CD14-positive monocyte (primary cell): Measurements from ENCODE around the gene IL1RAPL1. TPM values are rescaled to one million over a fixed set of nuclear protein-coding genes. Genes with fewer than 3 reads are reported as not detected.

Source experiments
- DNase-seq, 3 donors: peaks; one replicate each; pipeline ENCODE4 v3.0.0-alpha.2; 2011 to 2022
- H2AFZ ChIP-seq: 2 replicates; pipeline ENCODE4 v1.6.0; 2012; ENCODE audit warnings: mild to moderate bottlenecking, low read depth, low read length, inconsistent platforms; ENCODE audit not compliant: insufficient read depth, poor library complexity, severe bottlenecking
- H3K27ac ChIP-seq, 2 donors: 1 replicate in 1 of 2; 2 replicates in 1 of 2; pipeline ENCODE4 v1.5.1; 2012 to 2013; ENCODE audit warnings: low read length in 2 of 2, control low read depth in 1 of 2, inconsistent platforms in 1 of 2, low read depth in 1 of 2, mild to moderate bottlenecking in 1 of 2
- H3K27me3 ChIP-seq, 2 donors: one replicate each; pipeline versions ENCODE4 v1.6.0 to v1.6.1; 2011 to 2013; ENCODE audit warnings: low read length in 2 of 2; ENCODE audit not compliant: control insufficient read depth in 2 of 2, insufficient read depth in 2 of 2
- H3K36me3 ChIP-seq, 2 donors: replicated peaks in 1 of 2; 1 replicate in 1 of 2; 2 replicates in 1 of 2; pipeline versions ENCODE4 v1.5.1 to v1.6.1; 2012 to 2013; ENCODE audit warnings: low read length in 2 of 2, control low read depth in 1 of 2, inconsistent platforms in 1 of 2, mild to moderate bottlenecking in 1 of 2; ENCODE audit not compliant: insufficient read depth in 2 of 2, control insufficient read depth in 1 of 2
- H3K4me1 ChIP-seq, 2 donors: 1 replicate in 1 of 2; 2 replicates in 1 of 2; pipeline versions ENCODE4 v1.5.1 to v1.6.1; 2012 to 2013; ENCODE audit warnings: low read length in 2 of 2, control low read depth in 1 of 2, inconsistent platforms in 1 of 2, mild to moderate bottlenecking in 1 of 2, moderate library complexity in 1 of 2; ENCODE audit not compliant: insufficient read depth in 2 of 2, control insufficient read depth in 1 of 2
- H3K4me2 ChIP-seq: replicated peaks from 2 replicates; pipeline ENCODE3; 2012; ENCODE audit warnings: low read length, moderate library complexity, mild to moderate bottlenecking; ENCODE audit not compliant: poor library complexity, severe bottlenecking; ENCODE audit errors: extremely low read depth
- H3K4me3 ChIP-seq, 3 experiments: fragments of 200-600 bp in 1 of 3; sonication (generic) in 1 of 3; replicated peaks in 1 of 3; 1 replicate in 2 of 3; 2 replicates in 1 of 3; pipeline ENCODE4 v1.5.1; 2011 to 2013; ENCODE audit warnings: low read length in 3 of 3, mild to moderate bottlenecking in 3 of 3, control low read depth in 2 of 3, low read depth in 2 of 3, inconsistent platforms in 1 of 3, moderate library complexity in 1 of 3
- H3K79me2 ChIP-seq: 2 replicates; pipeline ENCODE4 v1.6.0; 2012; ENCODE audit warnings: mild to moderate bottlenecking, control low read depth, inconsistent platforms, low read length, moderate library complexity; ENCODE audit not compliant: insufficient read depth
- H3K9ac ChIP-seq: 2 replicates; pipeline ENCODE4 v1.6.0; 2017; ENCODE audit warnings: low read length, mild to moderate bottlenecking; ENCODE audit not compliant: insufficient read depth, poor library complexity, severe bottlenecking
- H3K9me3 ChIP-seq, 2 donors: replicated peaks in 1 of 2; 1 replicate in 1 of 2; 2 replicates in 1 of 2; pipeline versions ENCODE4 v1.5.1 to v1.6.1; 2012 to 2013; ENCODE audit warnings: low read length in 2 of 2, control low read depth in 1 of 2; ENCODE audit not compliant: control insufficient read depth in 1 of 2, insufficient read depth in 1 of 2
- H4K20me1 ChIP-seq: 2 replicates; pipeline ENCODE4 v1.6.0; 2012; ENCODE audit warnings: mild to moderate bottlenecking, low read length, control low read depth, moderate library complexity; ENCODE audit not compliant: insufficient read depth
- H3K27ac Mint-ChIP-seq, 7 donors: one replicate each; pipeline ENCODE4 v1.8.0; 2020; ENCODE audit warnings: mild to moderate bottlenecking in 7 of 7, mixed read lengths in 7 of 7, moderate library complexity in 6 of 7, inconsistent platforms in 2 of 7
- H3K27me3 Mint-ChIP-seq, 3 donors: one replicate each; pipeline ENCODE4 v1.8.0; 2021 to 2022; ENCODE audit warnings: low read depth in 3 of 3, mild to moderate bottlenecking in 3 of 3, mixed read lengths in 3 of 3, moderate library complexity in 3 of 3, inconsistent platforms in 1 of 3
- H3K36me3 Mint-ChIP-seq, 2 donors: one replicate each; pipeline ENCODE4 v1.8.0; 2020; ENCODE audit warnings: mixed read lengths in 2 of 2, inconsistent platforms in 1 of 2, mild to moderate bottlenecking in 1 of 2
- H3K4me1 Mint-ChIP-seq: one replicate; pipeline ENCODE4 v1.8.0; 2020; ENCODE audit warnings: mild to moderate bottlenecking, mixed read lengths
- H3K4me3 Mint-ChIP-seq, 2 donors: one replicate each; pipeline ENCODE4 v1.8.0; 2020; ENCODE audit warnings: mild to moderate bottlenecking in 2 of 2, mixed read lengths in 2 of 2, moderate library complexity in 1 of 2
- H3K9me3 Mint-ChIP-seq, 7 donors: one replicate each; pipeline ENCODE4 v1.8.0; 2020 to 2022; ENCODE audit warnings: mixed read lengths in 7 of 7, mild to moderate bottlenecking in 6 of 7, moderate library complexity in 6 of 7, inconsistent platforms in 2 of 7
- CTCF ChIP-seq: fragments of 200-600 bp; IDR thresholded peaks from one replicate; pipeline ENCODE4 v1.8.0; 2022; ENCODE audit warnings: antibody characterized with exemption, mild to moderate bottlenecking
- WGBS: methylation state at CpG from one replicate; pipeline ENCODE4 v1.1.5; 2013; ENCODE audit warnings: missing lambda C conversion rate; ENCODE audit not compliant: insufficient coverage; 5-methylcytosine and 5-hydroxymethylcytosine counted together
- intact Hi-C, 2 donors: fragments of 100-400 bp; cut with micrococcal nuclease; formaldehyde crosslinking; loops; one replicate each; pipeline versions ENCODE4 v1.15.0 to v1.15.1; 2023
- polyA plus RNA-seq, 3 donors: library from polyadenylated mRNA; depleted of rRNA in 1 of 3; unstranded in 2 of 3; stranded (reverse) in 1 of 3; fragments of 300-500 nt in 2 of 3; fragments of >200 nt in 1 of 3; fragmentation: Illumina TruSeq in 2 of 3; gene quantifications; 1 replicate in 2 of 3; 2 replicates in 1 of 3; pipeline ENCODE4 v1.2.3, GENCODE V29; 2012 to 2021

Gene IL1RAPL1
- polyA plus RNA-seq, 3 donors, result not detected

- no peaks in the 10 kb centered on the region for H3K9me3 Mint-ChIP-seq
- H3K36me3 ChIP-seq, result no peaks in the 10 kb centered on the region
- H3K9me3 ChIP-seq, result no peaks in the 10 kb centered on the region
- H3K4me1 ChIP-seq, result no peaks in the 10 kb centered on the region
- H4K20me1 ChIP-seq, result no peaks in the 10 kb centered on the region
- H3K27ac ChIP-seq, result no peak overlapping the region
- intact Hi-C loops, result no loop called here
- no peaks in the 10 kb centered on the region for H3K27me3 ChIP-seq
- DNase-seq, result no peak
- H3K4me3 Mint-ChIP-seq, result no peak overlapping the region
- H3K4me2 ChIP-seq, result no peak overlapping the region
- no peak overlapping the region for H3K9ac ChIP-seq
- WGBS, result no CpG with 5 or more reads among the region's 2 CpGs
- no peaks in the 10 kb centered on the region for H3K79me2 ChIP-seq
- no peak overlapping the region for H2AFZ ChIP-seq
- no peaks in the 10 kb centered on the region for H3K36me3 Mint-ChIP-seq
- H3K4me1 Mint-ChIP-seq, result no peaks in the 10 kb centered on the region
- H3K4me3 ChIP-seq, result no peak overlapping the region
- no peak overlapping the region for H3K27ac Mint-ChIP-seq
- peaks cover 0 to 1% (median 0%) of the 10 kb centered on the region in 3 donors for H3K27me3 Mint-ChIP-seq
- no peak for TF ChIP-seq CTCF
These were observed 1302.8 kb downstream of the IL1RAPL1 start for GRCh38 chrX:29890004-29890403.

GRCh38 chrX:29890646-29891200 is 1303.5 kb downstream of the IL1RAPL1 start:
- H3K9ac ChIP-seq, result no peak overlapping the region
- no peaks in the 10 kb centered on the region for H3K27me3 ChIP-seq
- H2AFZ ChIP-seq, result no peak overlapping the region
- H4K20me1 ChIP-seq, result no peaks in the 10 kb centered on the region
- H3K4me3 ChIP-seq, result no peak overlapping the region
- Mint-ChIP-seq H3K9me3 (peaks cover 0 to 2% (median 0%) of the 10 kb centered on the region in 7 donors), H3K36me3 (no peaks in the 10 kb centered on the region), H3K4me3 (no peak overlapping the region), H3K27ac (no peak overlapping the region), H3K27me3 (peaks cover 0 to 1% (median under 1%) of the 10 kb centered on the region in 3 donors), H3K4me1 (no peaks in the 10 kb centered on the region)
- no peak for DNase-seq
- no peak overlapping the region for H3K4me2 ChIP-seq
- intact Hi-C loops, result no loop called here
- H3K9me3 ChIP-seq, result no peaks in the 10 kb centered on the region
- H3K27ac ChIP-seq, result no peak overlapping the region
- WGBS, result 100% methylated on average over 1 of the region's 2 CpGs
- H3K79me2 ChIP-seq, result no peaks in the 10 kb centered on the region
- no peak for TF ChIP-seq CTCF
- no peaks in the 10 kb centered on the region for H3K4me1 ChIP-seq
- H3K36me3 ChIP-seq, result no peaks in the 10 kb centered on the region
